Activated CD8-positive, alpha-beta T cell treated with anti-CD3 and anti-CD28 coated beads for 36 hours (primary cell): ENCODE measurements around the gene PRKAG1. TPM values are rescaled to one million over a fixed set of nuclear protein-coding genes. Genes with fewer than 3 reads are reported as not detected.

Source experiments
- ATAC-seq: fragments of 200-7000 bp; cut with Tn5 transposase; one replicate; pipeline ENCODE4 v1.10.0; 2021; ENCODE audit warnings: mild to moderate bottlenecking, moderate library complexity
- CTCF ChIA-PET: fragments of 350-600 bp; sonication (Branson Sonifier 250); formaldehyde crosslinking; loops from one replicate; lab custom pipeline; 2021; ENCODE audit warnings: antibody characterized with exemption; lab: Charles Lee
- POLR2A ChIA-PET: fragments of 350-600 bp; sonication (Branson Sonifier 250); formaldehyde crosslinking; loops from one replicate; lab custom pipeline; 2021; ENCODE audit warnings: antibody characterized with exemption; lab: Charles Lee
- DNase-seq: peaks from one replicate; pipeline ENCODE4 v3.0.0-alpha.2; 2020
- H3K27ac Mint-ChIP-seq: one replicate; pipeline ENCODE4 v1.8.0; 2021; ENCODE audit warnings: mild to moderate bottlenecking, mixed read lengths
- H3K27me3 Mint-ChIP-seq: one replicate; pipeline ENCODE4 v1.8.0; 2021; ENCODE audit warnings: mixed read lengths
- H3K36me3 Mint-ChIP-seq: one replicate; pipeline ENCODE4 v1.8.0; 2021; ENCODE audit warnings: low read depth, mixed read lengths
- H3K4me1 Mint-ChIP-seq: one replicate; pipeline ENCODE4 v1.8.0; 2021; ENCODE audit warnings: low read depth, mixed read lengths
- H3K4me3 Mint-ChIP-seq: one replicate; pipeline ENCODE4 v1.8.0; 2021; ENCODE audit warnings: mild to moderate bottlenecking, moderate library complexity, mixed read lengths
- H3K9me3 Mint-ChIP-seq: one replicate; pipeline ENCODE4 v1.8.0; 2021; ENCODE audit warnings: mixed read lengths
- intact Hi-C: fragments of 100-400 bp; cut with micrococcal nuclease; formaldehyde crosslinking; loops from one replicate; pipeline ENCODE4 v1.10.0; 2022
- total RNA-seq, 2 experiments: library from RNA; stranded (reverse); gene quantifications; one replicate each; pipeline ENCODE4 v1.2.3, GENCODE V29; 2021
- TF ChIP-seq, protein P1 (sequence below): fragments of 200-600 bp; IDR thresholded peaks from one replicate; pipeline ENCODE4 v1.8.0; 2022; ENCODE audit warnings: antibody characterized with exemption, mild to moderate bottlenecking

Gene PRKAG1
- total RNA-seq, 2 experiments from 2014 or later: 43.3 to 47.3 TPM

DNA sequence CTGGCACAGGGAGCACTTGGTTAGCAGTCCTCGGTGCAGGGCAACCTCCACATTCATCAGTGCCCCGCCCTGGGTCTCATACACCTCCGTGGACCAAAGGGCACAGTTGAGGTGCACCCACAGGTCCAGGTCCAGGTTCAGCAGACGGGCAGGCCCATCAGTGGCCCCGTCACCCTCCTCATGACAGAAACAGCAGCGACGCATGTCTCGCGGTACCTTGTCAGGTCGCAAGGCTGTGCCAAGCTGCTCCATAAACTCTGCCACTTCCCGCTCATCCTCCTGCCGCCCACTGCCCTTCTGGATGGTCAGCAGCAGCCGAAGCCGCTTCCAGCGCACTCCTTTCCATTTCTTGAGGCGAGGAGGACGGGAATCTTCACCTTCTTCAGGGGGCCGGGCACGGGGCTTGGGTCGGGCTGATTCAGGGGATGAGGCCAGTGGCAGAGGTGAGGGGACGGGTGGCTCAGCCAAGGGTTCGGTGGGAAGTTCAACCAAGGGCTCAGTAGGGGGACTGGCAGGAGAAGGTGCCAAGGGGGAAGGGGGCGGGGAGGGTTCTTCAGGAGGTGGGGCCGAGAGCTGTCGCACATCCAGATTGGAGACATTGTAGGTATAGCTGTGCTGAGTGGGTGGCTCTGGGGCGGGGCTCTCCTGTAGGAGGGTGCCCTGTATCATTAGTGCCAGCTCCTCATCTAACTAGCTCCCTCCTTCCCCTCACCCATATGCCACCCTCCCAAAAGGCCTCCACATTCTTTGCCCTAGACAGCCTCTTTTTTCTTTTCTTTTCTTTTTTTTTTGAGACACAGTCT lies 8.3 kb upstream of the PRKAG1 start:
- Mint-ChIP-seq H3K36me3 (peaks cover 38% of the 10 kb centered on the region), H3K4me1 (peaks cover 2% of the 10 kb centered on the region), H3K27ac (no peak overlapping the region), H3K4me3 (no peak overlapping the region), H3K27me3 (no peaks in the 10 kb centered on the region), H3K9me3 (no peaks in the 10 kb centered on the region)
- intact Hi-C loops: no loop called here
- TF ChIP-seq, protein P1, sequence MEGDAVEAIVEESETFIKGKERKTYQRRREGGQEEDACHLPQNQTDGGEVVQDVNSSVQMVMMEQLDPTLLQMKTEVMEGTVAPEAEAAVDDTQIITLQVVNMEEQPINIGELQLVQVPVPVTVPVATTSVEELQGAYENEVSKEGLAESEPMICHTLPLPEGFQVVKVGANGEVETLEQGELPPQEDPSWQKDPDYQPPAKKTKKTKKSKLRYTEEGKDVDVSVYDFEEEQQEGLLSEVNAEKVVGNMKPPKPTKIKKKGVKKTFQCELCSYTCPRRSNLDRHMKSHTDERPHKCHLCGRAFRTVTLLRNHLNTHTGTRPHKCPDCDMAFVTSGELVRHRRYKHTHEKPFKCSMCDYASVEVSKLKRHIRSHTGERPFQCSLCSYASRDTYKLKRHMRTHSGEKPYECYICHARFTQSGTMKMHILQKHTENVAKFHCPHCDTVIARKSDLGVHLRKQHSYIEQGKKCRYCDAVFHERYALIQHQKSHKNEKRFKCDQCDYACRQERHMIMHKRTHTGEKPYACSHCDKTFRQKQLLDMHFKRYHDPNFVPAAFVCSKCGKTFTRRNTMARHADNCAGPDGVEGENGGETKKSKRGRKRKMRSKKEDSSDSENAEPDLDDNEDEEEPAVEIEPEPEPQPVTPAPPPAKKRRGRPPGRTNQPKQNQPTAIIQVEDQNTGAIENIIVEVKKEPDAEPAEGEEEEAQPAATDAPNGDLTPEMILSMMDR: no peak
- ChIA-PET POLR2A (no interaction called here), CTCF (interaction anchor here (1.4 to 2.1 kb wide), 3 partner anchors 17 to 39 kb away, joined by 5 to 7 read pairs (median 5); no protein-coding TSS in a partner anchor)
- no peak for DNase-seq
- no peak for ATAC-seq

DNA sequence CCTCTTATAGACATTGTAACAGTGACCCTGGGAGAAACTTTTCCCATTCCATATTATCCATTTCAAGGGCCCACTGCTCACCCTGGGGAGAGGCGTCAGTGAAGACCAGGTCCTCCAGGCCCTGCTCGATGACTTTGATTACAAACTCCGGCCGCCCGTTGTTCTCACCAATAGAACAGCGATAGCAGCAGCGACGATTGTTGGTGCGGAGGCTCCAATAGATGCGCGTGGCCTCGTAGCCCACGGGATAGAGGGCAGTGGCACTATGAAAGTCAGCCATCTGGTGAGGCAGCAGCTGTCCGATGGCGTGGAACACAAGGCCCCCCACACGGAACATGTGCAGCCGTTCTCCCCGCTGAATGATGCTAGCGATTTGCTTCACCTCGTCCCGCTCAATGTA lies 7.5 kb upstream of the PRKAG1 start:
- Mint-ChIP-seq H3K36me3 (peaks cover 37% of the 10 kb centered on the region), H3K27ac (no peak overlapping the region), H3K4me1 (peaks cover 2% of the 10 kb centered on the region), H3K4me3 (no peak overlapping the region), H3K9me3 (no peaks in the 10 kb centered on the region), H3K27me3 (no peaks in the 10 kb centered on the region)
- ATAC-seq: no peak
- POLR2A ChIA-PET: no interaction called here
- CTCF ChIA-PET: interaction anchor here (2.1 kb wide), 1 partner anchor 38 kb away, joined by 5 read pairs; no protein-coding TSS in a partner anchor
- no peak for DNase-seq
- intact Hi-C loops: no loop called here
- TF ChIP-seq, protein P1: no peak

DNA sequence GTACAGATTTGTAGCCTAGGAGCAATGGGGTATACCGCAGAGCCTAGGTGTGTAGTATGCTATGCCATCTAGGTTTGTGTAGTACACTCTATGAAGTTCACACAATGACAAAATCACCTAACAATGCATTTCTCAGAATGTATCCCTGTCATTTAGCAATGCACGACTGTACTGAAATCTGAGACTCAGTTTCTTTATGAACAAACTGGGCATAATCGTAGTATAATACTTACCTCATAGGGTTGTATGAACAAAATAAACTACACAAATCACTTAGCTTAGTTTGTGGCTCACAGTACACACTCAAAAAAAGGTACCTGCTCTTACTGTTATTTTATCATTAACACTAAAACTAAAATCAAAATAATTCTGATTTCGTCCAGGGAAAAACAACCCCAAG lies 6.9 kb upstream of the PRKAG1 start:
- POLR2A ChIA-PET: no interaction called here
- H3K27ac Mint-ChIP-seq: no peak overlapping the region
- no peak for DNase-seq
- no peaks in the 10 kb centered on the region for H3K9me3 Mint-ChIP-seq
- H3K36me3 Mint-ChIP-seq: peaks cover 34% of the 10 kb centered on the region
- CTCF ChIA-PET: interaction anchor here (2.1 kb wide), 1 partner anchor 37 kb away, joined by 5 read pairs; no protein-coding TSS in a partner anchor
- peaks cover 2% of the 10 kb centered on the region for H3K4me1 Mint-ChIP-seq
- TF ChIP-seq, protein P1: no peak
- H3K27me3 Mint-ChIP-seq: no peaks in the 10 kb centered on the region
- H3K4me3 Mint-ChIP-seq: no peak overlapping the region
- intact Hi-C loops: no loop called here
- no peak for ATAC-seq

DNA sequence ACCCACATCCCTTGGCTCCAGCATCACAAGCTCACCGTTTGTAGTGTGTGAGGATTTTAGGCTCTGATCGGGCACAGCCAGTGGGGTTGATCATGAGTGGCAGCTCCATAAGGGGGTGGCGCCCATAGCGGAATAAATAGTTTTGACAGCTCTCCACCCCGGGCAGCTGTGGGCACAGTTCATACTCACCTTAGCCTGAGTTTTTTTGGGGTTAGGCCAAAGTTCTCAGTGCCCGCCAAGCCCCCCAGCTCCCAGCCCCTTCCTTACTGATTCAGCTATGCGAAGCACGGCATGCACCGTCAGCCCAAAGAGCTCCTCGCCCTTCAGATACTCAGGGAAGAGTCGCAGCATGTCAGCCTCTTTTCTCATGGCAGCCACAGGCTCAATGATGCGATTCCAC lies 6.0 kb upstream of the PRKAG1 start:
- Mint-ChIP-seq H3K4me3 (no peak overlapping the region), H3K27ac (no peak overlapping the region), H3K27me3 (no peaks in the 10 kb centered on the region), H3K36me3 (peaks cover 34% of the 10 kb centered on the region), H3K9me3 (no peaks in the 10 kb centered on the region), H3K4me1 (peaks cover 6% of the 10 kb centered on the region)
- ATAC-seq: no peak
- ChIA-PET POLR2A (no interaction called here), CTCF (interaction anchor here (0.9 to 1.2 kb wide), 2 partner anchors 19 to 87 kb away, joined by 3 to 4 read pairs; no protein-coding TSS in a partner anchor)
- intact Hi-C loops: no loop called here
- no peak for DNase-seq
- TF ChIP-seq, protein P1: no peak

DNA sequence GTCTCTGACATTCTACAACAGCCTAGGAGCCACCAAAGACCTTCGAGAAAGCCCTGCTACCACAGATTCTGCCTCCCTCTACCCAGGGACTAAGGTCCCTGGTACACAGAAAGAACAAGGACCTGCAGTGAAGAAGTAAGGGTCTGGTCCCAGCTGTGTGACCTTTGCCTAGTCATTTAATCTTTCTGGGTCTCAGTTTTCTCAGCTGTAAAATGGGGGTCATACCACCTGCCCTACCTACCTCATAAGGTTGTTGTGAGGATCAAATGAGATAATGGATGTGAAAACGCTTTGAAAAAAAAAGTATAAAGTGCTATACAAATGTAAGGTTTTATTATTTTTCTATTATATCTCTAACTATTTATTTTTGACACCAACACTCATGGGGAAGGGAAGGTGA lies 5.2 kb upstream of the PRKAG1 start:
- ATAC-seq (no peak), DNase-seq (no peak)
- Mint-ChIP-seq H3K36me3 (peaks cover 36% of the 10 kb centered on the region), H3K27ac (no peak overlapping the region), H3K27me3 (no peaks in the 10 kb centered on the region), H3K4me3 (no peak overlapping the region), H3K9me3 (no peaks in the 10 kb centered on the region), H3K4me1 (peaks cover 12% of the 10 kb centered on the region)
- TF ChIP-seq, protein P1: no peak
- ChIA-PET POLR2A (interaction anchor here (1.0 to 2.1 kb wide), 4 partner anchors 8 to 32 kb away, joined by 3 to 6 read pairs (median 4); no protein-coding TSS in a partner anchor), CTCF (interaction anchor here (1.2 kb wide), 1 partner anchor 20 kb away, joined by 4 read pairs; no protein-coding TSS in a partner anchor)
- intact Hi-C loops: no loop called here
